PC-9 (cell line): Measurements from ENCODE around the gene RAPGEF6.

Experiments
- EZH2 ChIP-seq: fragments of 200-600 bp; sonication (generic); IDR thresholded peaks from 2 replicates; pipeline ENCODE4 v1.8.0; 2017; ENCODE audit warnings: antibody characterized with exemption, low read depth
- TF ChIP-seq, protein P1 (sequence below): fragments of 200-600 bp; sonication (generic); conservative IDR thresholded peaks from 2 replicates; pipeline ENCODE4 v1.6.1; 2017; ENCODE audit warnings: mixed run types, antibody characterized with exemption, mild to moderate bottlenecking, moderate library complexity

DNA sequence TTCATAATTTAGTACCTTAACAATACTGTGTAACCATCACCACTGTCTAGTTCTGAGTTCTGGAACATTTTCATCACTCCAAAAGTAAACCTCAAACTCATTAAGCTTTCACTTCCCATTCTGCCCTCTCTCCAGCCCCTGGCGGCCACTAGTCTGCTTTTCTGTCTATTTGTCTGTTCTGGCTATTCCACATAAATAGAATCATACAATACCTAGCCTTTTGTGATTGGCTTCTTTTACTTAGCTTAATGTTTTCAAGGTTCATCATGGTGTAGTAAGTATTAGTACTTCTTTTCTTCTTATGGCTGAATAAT lies 138.7 kb downstream of the RAPGEF6 start:
- TF ChIP-seq, protein P1, sequence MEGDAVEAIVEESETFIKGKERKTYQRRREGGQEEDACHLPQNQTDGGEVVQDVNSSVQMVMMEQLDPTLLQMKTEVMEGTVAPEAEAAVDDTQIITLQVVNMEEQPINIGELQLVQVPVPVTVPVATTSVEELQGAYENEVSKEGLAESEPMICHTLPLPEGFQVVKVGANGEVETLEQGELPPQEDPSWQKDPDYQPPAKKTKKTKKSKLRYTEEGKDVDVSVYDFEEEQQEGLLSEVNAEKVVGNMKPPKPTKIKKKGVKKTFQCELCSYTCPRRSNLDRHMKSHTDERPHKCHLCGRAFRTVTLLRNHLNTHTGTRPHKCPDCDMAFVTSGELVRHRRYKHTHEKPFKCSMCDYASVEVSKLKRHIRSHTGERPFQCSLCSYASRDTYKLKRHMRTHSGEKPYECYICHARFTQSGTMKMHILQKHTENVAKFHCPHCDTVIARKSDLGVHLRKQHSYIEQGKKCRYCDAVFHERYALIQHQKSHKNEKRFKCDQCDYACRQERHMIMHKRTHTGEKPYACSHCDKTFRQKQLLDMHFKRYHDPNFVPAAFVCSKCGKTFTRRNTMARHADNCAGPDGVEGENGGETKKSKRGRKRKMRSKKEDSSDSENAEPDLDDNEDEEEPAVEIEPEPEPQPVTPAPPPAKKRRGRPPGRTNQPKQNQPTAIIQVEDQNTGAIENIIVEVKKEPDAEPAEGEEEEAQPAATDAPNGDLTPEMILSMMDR: no peak
- TF ChIP-seq EZH2: no peak
